Endometrium (tissue), 2 donors: ENCODE results near the gene GRP.
A peak's percentile ranks its signal among the peaks of the same experiment; 100 is the strongest.

ENCODE experiments used
- FAIRE-seq: peaks from 2 replicates; lab custom pipeline; 2012; peaks lifted over from hg19 to GRCh38; lab: Jason Lieb, UNC
- donor health status: control.
- donor health status: control.

Gene GRP

GRCh38 chr18:59219672-59220163 lies at the start of gene GRP:
Gene GRP, plus strand, starts transcription at chr18:59220158. Its CDS starts 108 bp downstream, at chr18:59220266.
- FAIRE-seq = no peak

GRCh38 chr18:59172664-59173249 lies 47.2 kb upstream of the GRP start:
- FAIRE-seq = no peak

- FAIRE-seq = no peak
These were observed 42.5 kb upstream of the GRP start for GRCh38 chr18:59177485-59177884.

- FAIRE-seq = no peak
These were observed 39.7 kb upstream of the GRP start for GRCh38 chr18:59180150-59180845.

GRCh38 chr18:59182673-59183072 lies 37.3 kb upstream of the GRP start:
- FAIRE-seq = no peak

- FAIRE-seq = no peak
These were observed 30.9 kb upstream of the GRP start for GRCh38 chr18:59189008-59189407.

- no peak for FAIRE-seq
These were observed 30.2 kb upstream of the GRP start for GRCh38 chr18:59189746-59190145.

GRCh38 chr18:59196161-59196725 lies 23.7 kb upstream of the GRP start:
- no peak for FAIRE-seq

- FAIRE-seq = no peak
These were observed 22.3 kb upstream of the GRP start for GRCh38 chr18:59197636-59198035.

- FAIRE-seq = no peak
These were observed 21.7 kb upstream of the GRP start for GRCh38 chr18:59198215-59198614.

- no peak for FAIRE-seq
These were observed 19.2 kb upstream of the GRP start for GRCh38 chr18:59200787-59201186.

GRCh38 chr18:59202258-59202820 lies 17.6 kb upstream of the GRP start:
- no peak for FAIRE-seq

GRCh38 chr18:59207506-59207905 lies 12.5 kb upstream of the GRP start:
- no peak for FAIRE-seq

- no peak for FAIRE-seq
These were observed 11.3 kb upstream of the GRP start for GRCh38 chr18:59208602-59209125.

GRCh38 chr18:59210299-59210698 lies 9.7 kb upstream of the GRP start:
- FAIRE-seq = no peak

GRCh38 chr18:59211629-59212028 lies 8.3 kb upstream of the GRP start:
- FAIRE-seq = no peak

GRCh38 chr18:59218018-59218417 lies 1.9 kb upstream of the GRP start:
- FAIRE-seq = no peak

- FAIRE-seq = no peak
These were observed 316 bp downstream of the GRP start for GRCh38 chr18:59220164-59220783.

GRCh38 chr18:59220784-59221765 lies 1.1 kb downstream of the GRP start:
- no peak for FAIRE-seq

- no peak for FAIRE-seq
These were observed 2.4 kb downstream of the GRP start for GRCh38 chr18:59222341-59222740.

GRCh38 chr18:59228351-59228750 lies 8.4 kb downstream of the GRP start:
- peak; percentile 15 for FAIRE-seq
